H1 (cell line): ENCODE results near the gene RFT1. TPM values are rescaled to one million over a fixed set of nuclear protein-coding genes. Genes with fewer than 3 reads are reported as not detected.

Experiments
- CTCF ChIA-PET: fragments of 300-600 bp; sonication (Branson Sonifier 250); formaldehyde crosslinking; loops from one replicate; lab custom pipeline; 2021; ENCODE audit not compliant: partially characterized antibody; lab: Charles Lee
- POLR2A ChIA-PET: fragments of 300-600 bp; sonication (Branson Sonifier 250); formaldehyde crosslinking; loops from one replicate; lab custom pipeline; 2021; ENCODE audit warnings: inconsistent platforms; ENCODE audit not compliant: partially characterized antibody; lab: Charles Lee
- DNase-seq, 2 experiments: peaks; one replicate each; pipeline versions ENCODE4 v3.0.0 to v3.0.0-alpha.2; 2010 to 2022; ENCODE audit warnings: low spot score in 2 of 2, low read depth in 1 of 2, mixed read lengths in 1 of 2
- FAIRE-seq: peaks from 2 replicates; lab custom pipeline; 2011; peaks lifted over from hg19 to GRCh38; lab: Jason Lieb, UNC
- H2AFZ ChIP-seq: 2 replicates; pipeline ENCODE4 v1.8.1; 2012; ENCODE audit warnings: low read length, inconsistent platforms
- H2AK5ac ChIP-seq: 2 replicates; pipeline ENCODE4 v1.6.1; 2013; ENCODE audit warnings: low read depth, low read length
- H2BK120ac ChIP-seq: replicated peaks from 2 replicates; pipeline ENCODE3; 2013; ENCODE audit warnings: low read depth, low read length, inconsistent platforms
- H2BK12ac ChIP-seq: 2 replicates; pipeline ENCODE4 v1.6.1; 2013; ENCODE audit warnings: low read depth, low read length
- H2BK15ac ChIP-seq: 2 replicates; pipeline ENCODE4 v1.6.1; 2013; ENCODE audit warnings: low read length
- H2BK20ac ChIP-seq: 2 replicates; pipeline ENCODE4 v1.6.1; 2013; ENCODE audit warnings: low read length
- H2BK5ac ChIP-seq: 2 replicates; pipeline ENCODE4 v1.6.1; 2013; ENCODE audit warnings: low read depth, low read length
- H3K14ac ChIP-seq: 2 replicates; pipeline ENCODE4 v1.6.1; 2013; ENCODE audit warnings: inconsistent platforms; ENCODE audit not compliant: insufficient read length
- H3K18ac ChIP-seq: 2 replicates; pipeline ENCODE4 v1.6.1; 2013; ENCODE audit warnings: low read length; ENCODE audit errors: extremely low read depth
- H3K23ac ChIP-seq: 2 replicates; pipeline ENCODE4 v1.6.1; 2013; ENCODE audit warnings: inconsistent platforms; ENCODE audit not compliant: insufficient read length
- H3K23me2 ChIP-seq: 2 replicates; pipeline ENCODE4 v1.6.1; 2013; ENCODE audit warnings: low read depth, low read length
- H3K27ac ChIP-seq: 2 replicates; pipeline ENCODE4 v1.6.1; 2011; ENCODE audit warnings: low read depth, low read length, inconsistent platforms
- H3K27me3 ChIP-seq, 4 experiments: replicated peaks in 1 of 4; 1 replicate in 1 of 4; 2 replicates in 3 of 4; pipeline versions ENCODE4 v1.6.1 to v1.8.1; 2011 to 2013; ENCODE audit warnings: low read length in 3 of 4, mild to moderate bottlenecking in 3 of 4, inconsistent platforms in 2 of 4, mixed read lengths in 2 of 4, moderate library complexity in 1 of 4; ENCODE audit not compliant: control insufficient read depth in 3 of 4, insufficient read depth in 3 of 4; ENCODE audit errors: extremely low read depth in 1 of 4
- H3K36me3 ChIP-seq, 4 experiments: 2 replicates each; pipeline versions ENCODE4 v1.6.1 to v1.8.1; 2011 to 2013; ENCODE audit warnings: mild to moderate bottlenecking in 4 of 4, low read length in 3 of 4, moderate library complexity in 2 of 4, control low read depth in 1 of 4, inconsistent platforms in 1 of 4; ENCODE audit not compliant: insufficient read depth in 4 of 4, control insufficient read depth in 2 of 4
- H3K4ac ChIP-seq: replicated peaks from 2 replicates; pipeline ENCODE3; 2013; ENCODE audit warnings: low read length, low read depth, mixed read lengths, inconsistent platforms; ENCODE audit not compliant: insufficient read length
- H3K4me1 ChIP-seq, 4 experiments: replicated peaks in 1 of 4; 1 replicate in 1 of 4; 2 replicates in 3 of 4; pipeline versions ENCODE4 v1.6.1 to v1.8.1; 2011 to 2013; ENCODE audit warnings: low read length in 3 of 4, inconsistent platforms in 2 of 4, mixed read lengths in 1 of 4; ENCODE audit not compliant: insufficient read depth in 4 of 4, control insufficient read depth in 3 of 4
- H3K4me2 ChIP-seq, 2 experiments: 2 replicates each; pipeline versions ENCODE4 v1.6.1 to v1.8.1; 2011 to 2013; ENCODE audit warnings: low read depth in 2 of 2, low read length in 2 of 2, control low read depth in 1 of 2, inconsistent platforms in 1 of 2, mild to moderate bottlenecking in 1 of 2; ENCODE audit not compliant: insufficient read depth in 1 of 2
- H3K4me3 ChIP-seq, 4 experiments: fragments of 200-600, 300-600 bp in 1 of 4; sonication (generic), shearing (Covaris generic), sonication (Bioruptor Twin) in 1 of 4; 2 replicates each; pipeline versions ENCODE4 v1.5.1 to v1.8.1; 2011 to 2016; ENCODE audit warnings: low read length in 4 of 4, low read depth in 3 of 4, control low read depth in 2 of 4, inconsistent platforms in 2 of 4, mild to moderate bottlenecking in 2 of 4, mixed read lengths in 1 of 4, moderate library complexity in 1 of 4; ENCODE audit not compliant: insufficient read depth in 2 of 4; ENCODE audit errors: extremely low read depth in 1 of 4
- H3K56ac ChIP-seq: replicated peaks from 2 replicates; pipeline ENCODE3; 2013; ENCODE audit warnings: low read depth, mild to moderate bottlenecking, mixed read lengths, low read length, inconsistent platforms; ENCODE audit not compliant: insufficient read length
- H3K79me1 ChIP-seq: 2 replicates; pipeline ENCODE4 v1.6.1; 2013; ENCODE audit warnings: low read depth, low read length, control low read depth
- H3K79me2 ChIP-seq, 2 experiments: 2 replicates each; pipeline versions ENCODE4 v1.6.1 to v1.8.1; 2012 to 2013; ENCODE audit warnings: low read length in 2 of 2, mild to moderate bottlenecking in 2 of 2, inconsistent platforms in 1 of 2; ENCODE audit not compliant: insufficient read depth in 2 of 2, control insufficient read depth in 1 of 2
- H3K9ac ChIP-seq, 4 experiments: replicated peaks in 1 of 4; 1 replicate in 1 of 4; 2 replicates in 3 of 4; pipeline versions ENCODE4 v1.6.1 to v1.8.1; 2011 to 2013; ENCODE audit warnings: low read depth in 3 of 4, low read length in 3 of 4, control low read depth in 2 of 4, mild to moderate bottlenecking in 2 of 4, moderate library complexity in 2 of 4, inconsistent platforms in 1 of 4; ENCODE audit errors: extremely low read depth in 1 of 4
- H3K9me3 ChIP-seq, 2 experiments: 2 replicates each; pipeline versions ENCODE4 v1.6.1 to v1.8.1; 2012 to 2013; ENCODE audit warnings: mild to moderate bottlenecking in 2 of 2, moderate library complexity in 2 of 2, control low read depth in 1 of 2, inconsistent platforms in 1 of 2, low read depth in 1 of 2, low read length in 1 of 2, mixed read lengths in 1 of 2; ENCODE audit not compliant: insufficient read depth in 2 of 2
- H4K20me1 ChIP-seq, 2 experiments: replicated peaks in 1 of 2; 2 replicates each; pipeline versions ENCODE3 to v1.8.1; 2011 to 2013; ENCODE audit warnings: inconsistent platforms in 2 of 2, low read length in 2 of 2, mild to moderate bottlenecking in 1 of 2; ENCODE audit not compliant: insufficient read depth in 2 of 2, control insufficient read depth in 1 of 2
- H4K5ac ChIP-seq: 2 replicates; pipeline ENCODE4 v1.6.1; 2013; ENCODE audit warnings: low read length, low read depth, mixed read lengths, inconsistent platforms; ENCODE audit not compliant: insufficient read length
- H4K8ac ChIP-seq: 2 replicates; pipeline ENCODE4 v1.8.0; 2013; ENCODE audit warnings: mild to moderate bottlenecking, moderate library complexity, low read length, inconsistent platforms; ENCODE audit not compliant: insufficient read depth; ENCODE audit errors: extremely low read depth
- H4K91ac ChIP-seq: replicated peaks from 2 replicates; pipeline ENCODE3; 2013; ENCODE audit warnings: low read length, mixed read lengths, inconsistent platforms; ENCODE audit not compliant: insufficient read length
- CEBPB ChIP-seq: IDR thresholded peaks from 2 replicates; pipeline ENCODE4 v1.6.1; 2012; ENCODE audit warnings: low read depth, low read length
- GABPA ChIP-seq: IDR thresholded peaks from 2 replicates; pipeline ENCODE4 v1.6.1; 2011; ENCODE audit warnings: mild to moderate bottlenecking, low read length, moderate library complexity, borderline replicate concordance; ENCODE audit not compliant: insufficient read depth
- JUND ChIP-seq: IDR thresholded peaks from 2 replicates; pipeline ENCODE4 v1.6.1; 2011; ENCODE audit warnings: mild to moderate bottlenecking, improper control_type of control experiment, low read length
- KDM4A ChIP-seq: IDR thresholded peaks from one replicate; pipeline ENCODE4 v1.7.1; 2012; ENCODE audit warnings: low read depth, mild to moderate bottlenecking, moderate library complexity, low read length, inconsistent platforms; ENCODE audit not compliant: severe bottlenecking
- SIRT6 ChIP-seq: IDR thresholded peaks from one replicate; pipeline ENCODE4 v1.7.1; 2012; ENCODE audit warnings: low read length, inconsistent platforms
- WGBS, 2 experiments: shearing (Covaris generic) in 1 of 2; methylation state at CpG; one replicate each; pipeline versions ENCODE4 v1.1.6 to v1.1.7; 2013 to 2015; ENCODE audit warnings: low lambda C conversion rate in 2 of 2, mixed read lengths in 2 of 2, inconsistent platforms in 1 of 2, low coverage in 1 of 2, missing lambda C conversion rate in 1 of 2; ENCODE audit not compliant: insufficient replicate concordance in 2 of 2, insufficient coverage in 1 of 2, insufficient read length in 1 of 2; ENCODE audit errors: extremely low coverage in 1 of 2, missing lambda C conversion rate in 1 of 2; 5-methylcytosine and 5-hydroxymethylcytosine counted together
- polyA plus RNA-seq, 7 experiments: library from polyadenylated mRNA; depleted of rRNA in 3 of 7; stranded (reverse) in 5 of 7; unstranded in 2 of 7; fragments of >200 nt in 5 of 7; fragments of 200-250 nt in 2 of 7; gene quantifications; 1 replicate in 5 of 7; 2 replicates in 1 of 7; 4 replicates in 1 of 7; pipeline versions ENCODE4 v1.2.1 to v1.2.3, GENCODE V29; 2011 to 2013; ENCODE audit warnings: missing spikeins in 2 of 7, mixed read lengths in 2 of 7
- total RNA-seq: library from RNA; stranded (reverse); fragmentation: NEBNext Ultra II Directional; extraction: Animal tissue kit (Norgen Biotek cat#: 25700); gene quantifications from 2 replicates; pipeline ENCODE4 v1.2.1, GENCODE V29; 2021

RFT1 gene
- total and polyA plus RNA-seq, 2 of the 8 experiments (the other 6 are each of a cell fraction or from before 2014, with no cell fraction given), result 27.7 to 42.4 TPM

- no peak overlapping the region for H3K9ac ChIP-seq
- no peaks in the 10 kb centered on the region for H3K27me3 ChIP-seq
- no peak overlapping the region for H3K4me3 ChIP-seq
- H2BK15ac ChIP-seq, result no peak overlapping the region
- TF ChIP-seq JUND (no peak), CEBPB (no peak), KDM4A (no peak), GABPA (no peak), SIRT6 (no peak)
- H3K18ac ChIP-seq, result no peak overlapping the region
- WGBS, 2 experiments, result 83% methylated on average over 3 of the region's 3 CpGs; no CpG with 5 or more reads in 1 of the 2 experiments
- H3K23ac ChIP-seq, result no peak overlapping the region
- H4K91ac ChIP-seq, result no peak overlapping the region
- H3K4ac ChIP-seq, result no peak overlapping the region
- no peak overlapping the region for H3K27ac ChIP-seq
- no peak overlapping the region for H2BK5ac ChIP-seq
- no peak overlapping the region for H3K4me2 ChIP-seq
- no peaks in the 10 kb centered on the region for H3K79me1 ChIP-seq
- H2AFZ ChIP-seq, result no peak overlapping the region
- no peak overlapping the region for H2BK120ac ChIP-seq
- H2AK5ac ChIP-seq, result no peak overlapping the region
- peaks cover 0 to 4% (median 1%) of the 10 kb centered on the region in 4 experiments; a peak in 4 of 7 replicates for H3K4me1 ChIP-seq
- DNase-seq (no peak), FAIRE-seq (no peak)
- H3K56ac ChIP-seq, result no peak overlapping the region
- H3K36me3 ChIP-seq, result no peaks in the 10 kb centered on the region
- no peak overlapping the region for H4K8ac ChIP-seq
- CTCF ChIA-PET, result interaction anchor here (0.7 to 1.3 kb wide), 4 partner anchors 15 to 199 kb away, joined by 3 to 4 read pairs (median 4); no protein-coding TSS in a partner anchor
- H3K9me3 ChIP-seq, result no peaks in the 10 kb centered on the region
- H3K79me2 ChIP-seq, result no peaks in the 10 kb centered on the region
- no peak overlapping the region for H2BK12ac ChIP-seq
- H4K20me1 ChIP-seq, result no peaks in the 10 kb centered on the region
- no peak overlapping the region for H3K14ac ChIP-seq
- POLR2A ChIA-PET, result no interaction called here
- no peaks in the 10 kb centered on the region for H3K23me2 ChIP-seq
- no peak overlapping the region for H2BK20ac ChIP-seq
- H4K5ac ChIP-seq, result no peak overlapping the region
Measured at GRCh38 chr3:53078656-53079055, 51.6 kb downstream of the RFT1 start.
